ENCODE data around the gene SYT8. TPM values are rescaled to one million over a fixed set of nuclear protein-coding genes. Genes with fewer than 3 reads are reported as not detected.
"Not testable (repeated sequence)": the region's sequence is repeated elsewhere in the genome, so short reads cannot be mapped to it uniquely, and the experiment has no call there.

The SYT8 gene
- not detected for total RNA-seq

GRCh38 chr11:1834779-1835670 lies at the start of gene SYT8:
TSS of gene SYT8 (plus strand) at chr11:1834990. CDS start at chr11:1835106, 116 bp downstream.
- DNase-seq: no peak

- no peak for DNase-seq
These were observed 48.9 kb upstream of the SYT8 start for GRCh38 chr11:1785749-1786413.

GRCh38 chr11:1786466-1786865 lies 48.3 kb upstream of the SYT8 start:
- DNase-seq: no peak

- DNase-seq: no peak
These were observed 42.9 kb upstream of the SYT8 start for GRCh38 chr11:1791912-1792311.

- DNase-seq: no peak
These were observed 42.3 kb upstream of the SYT8 start for GRCh38 chr11:1792461-1792860.

- DNase-seq: no peak
These were observed 41.7 kb upstream of the SYT8 start for GRCh38 chr11:1793081-1793480.

GRCh38 chr11:1796413-1797011 lies 38.3 kb upstream of the SYT8 start:
- no peak for DNase-seq

- DNase-seq: no peak
These were observed 37.2 kb upstream of the SYT8 start for GRCh38 chr11:1797391-1798125.

- no peak for DNase-seq
These were observed 31.5 kb upstream of the SYT8 start for GRCh38 chr11:1803246-1803645.

- not testable (repeated sequence) for DNase-seq
These were observed 30.8 kb upstream of the SYT8 start for GRCh38 chr11:1803835-1804519.

- no peak for DNase-seq
These were observed 29.3 kb upstream of the SYT8 start for GRCh38 chr11:1805525-1805924.

GRCh38 chr11:1807264-1807995 lies 27.4 kb upstream of the SYT8 start:
- DNase-seq: no peak

- DNase-seq: no peak
These were observed 24.0 kb upstream of the SYT8 start for GRCh38 chr11:1810761-1811160.

GRCh38 chr11:1812274-1812673 lies 22.5 kb upstream of the SYT8 start:
- DNase-seq: no peak

- DNase-seq: no peak
These were observed 22.0 kb upstream of the SYT8 start for GRCh38 chr11:1812801-1813200.

- DNase-seq: not testable (repeated sequence)
These were observed 21.4 kb upstream of the SYT8 start for GRCh38 chr11:1813356-1813755.

GRCh38 chr11:1814691-1815090 lies 20.1 kb upstream of the SYT8 start:
- DNase-seq: no peak

- DNase-seq: no peak
These were observed 19.5 kb upstream of the SYT8 start for GRCh38 chr11:1815311-1815710.

- DNase-seq: no peak
These were observed 19.0 kb upstream of the SYT8 start for GRCh38 chr11:1815751-1816150.

GRCh38 chr11:1817000-1817399 lies 17.8 kb upstream of the SYT8 start:
- DNase-seq: no peak

- no peak for DNase-seq
These were observed 17.3 kb upstream of the SYT8 start for GRCh38 chr11:1817511-1817910.
